Activated naive CD8-positive, alpha-beta T cell treated with anti-CD3 and anti-CD28 coated beads, Interleukin-2, amount 10 ng/mL, durations not matched to agents 7 days and 5 days (primary cell): ENCODE results near the gene ISM1. TPM values are rescaled to one million over a fixed set of nuclear protein-coding genes. Genes with fewer than 3 reads are reported as not detected.

ENCODE experiments used
- ATAC-seq: fragments of 150-1000 bp; cut with Tn5 transposase; one replicate; pipeline ENCODE4 v1.10.0; 2021; ENCODE audit warnings: low read depth, moderate library complexity
- POLR2A ChIA-PET: fragments of 350-600 bp; sonication (Branson Sonifier 250); formaldehyde crosslinking; loops from one replicate; lab custom pipeline; 2021; ENCODE audit warnings: antibody characterized with exemption; lab: Charles Lee
- DNase-seq: peaks from one replicate; pipeline ENCODE4 v3.0.0; 2021
- H3K27ac Mint-ChIP-seq: one replicate; pipeline ENCODE4 v1.8.0; 2022; ENCODE audit warnings: mild to moderate bottlenecking, mixed read lengths
- H3K27me3 Mint-ChIP-seq: one replicate; pipeline ENCODE4 v1.8.0; 2022; ENCODE audit warnings: mild to moderate bottlenecking, moderate library complexity, mixed read lengths
- H3K36me3 Mint-ChIP-seq: one replicate; pipeline ENCODE4 v1.8.0; 2021; ENCODE audit warnings: mild to moderate bottlenecking, mixed read lengths
- H3K4me1 Mint-ChIP-seq: one replicate; pipeline ENCODE4 v1.8.0; 2021; ENCODE audit warnings: mixed read lengths
- H3K4me3 Mint-ChIP-seq: one replicate; pipeline ENCODE4 v1.8.0; 2022; ENCODE audit warnings: mild to moderate bottlenecking, moderate library complexity, mixed read lengths
- H3K9me3 Mint-ChIP-seq: one replicate; pipeline ENCODE4 v1.8.0; 2021; ENCODE audit warnings: mixed read lengths
- total RNA-seq, 2 experiments: library from RNA; stranded (reverse); gene quantifications; one replicate each; pipeline ENCODE4 v1.2.3, GENCODE V29; 2021

ISM1 gene
- total RNA-seq, 2 experiments from 2014 or later: 2.3 to 3.0 TPM

DNA sequence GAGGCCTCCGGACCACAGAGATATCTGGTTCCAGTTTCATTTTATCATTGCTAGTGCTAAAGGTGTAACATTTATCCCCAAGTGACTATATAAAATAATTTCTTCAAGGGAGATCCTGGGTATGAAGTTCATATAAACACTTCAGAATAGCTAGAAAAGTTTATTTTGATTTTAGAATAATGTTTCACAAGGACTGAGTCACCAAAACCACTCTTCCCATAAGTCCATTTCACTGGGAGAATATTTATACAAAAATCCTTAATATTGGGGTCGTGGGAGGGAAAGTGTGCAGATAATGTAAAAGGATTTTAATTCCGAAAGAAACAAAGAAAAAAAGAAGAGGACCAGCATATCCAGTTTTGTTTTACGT is 128.1 kb downstream of the ISM1 start:
- H3K36me3 Mint-ChIP-seq: no peaks in the 10 kb centered on the region
- H3K9me3 Mint-ChIP-seq: no peaks in the 10 kb centered on the region
- POLR2A ChIA-PET: no interaction called here
- H3K27ac Mint-ChIP-seq: no peak overlapping the region
- no peaks in the 10 kb centered on the region for H3K27me3 Mint-ChIP-seq
- H3K4me1 Mint-ChIP-seq: no peaks in the 10 kb centered on the region
- DNase-seq (no peak), ATAC-seq (no peak)
- no peak overlapping the region for H3K4me3 Mint-ChIP-seq

Other genes starting within 250 kb of the ISM1 start
- gene SPTLC3, start 212.3 kb upstream of the ISM1 start, total RNA-seq: 1 to 10 TPM in 1 of 2 experiments, under 1 TPM in 1; 0.94 to 1.0 TPM